T-cell (primary cell): ENCODE data around the gene MEAF6. TPM values are rescaled to one million over a fixed set of nuclear protein-coding genes. Genes with fewer than 3 reads are reported as not detected.

Experiments used
- ATAC-seq, 4 experiments: fragments of 200-7000 bp in 3 of 4; fragments of 150-1000 bp in 1 of 4; cut with Tn5 transposase; replicated peaks in 1 of 4; 1 replicate in 3 of 4; 2 replicates in 1 of 4; pipeline ENCODE4 v1.10.0; 2021; ENCODE audit warnings: moderate library complexity in 3 of 4, mild to moderate bottlenecking in 2 of 4, moderate number of reproducible peaks in 1 of 4
- CTCF ChIA-PET, 2 donors: fragments of 300-600 bp; sonication (Branson Sonifier 250); formaldehyde crosslinking; loops; one replicate each; lab custom pipeline; 2022; ENCODE audit warnings: antibody characterized with exemption in 2 of 2; lab: Charles Lee
- POLR2A ChIA-PET, 2 donors: fragments of 300-600 bp; sonication (Branson Sonifier 250); formaldehyde crosslinking; loops; one replicate each; lab custom pipeline; 2022; ENCODE audit warnings: antibody characterized with exemption in 2 of 2; lab: Charles Lee
- DNase-seq, 35 experiments: peaks; one replicate each; pipeline versions ENCODE4 v3.0.0 to v3.0.0-alpha.2; 2013 to 2023
- H3K27ac ChIP-seq: one replicate; pipeline ENCODE4 v1.5.1; 2013; ENCODE audit warnings: low read length
- H3K27me3 ChIP-seq, 2 experiments: replicated peaks in 1 of 2; 1 replicate in 1 of 2; 2 replicates in 1 of 2; pipeline versions ENCODE4 v1.6.1 to v1.7.0; 2013; ENCODE audit warnings: low read length in 1 of 2, mixed read lengths in 1 of 2; ENCODE audit not compliant: control insufficient read depth in 2 of 2, insufficient read depth in 2 of 2; ENCODE audit errors: extremely low read depth in 1 of 2
- H3K36me3 ChIP-seq, 2 donors: 1 replicate in 1 of 2; 2 replicates in 1 of 2; pipeline versions ENCODE4 v1.6.1 to v1.7.0; 2013; ENCODE audit warnings: low read length in 1 of 2; ENCODE audit not compliant: control insufficient read depth in 2 of 2, insufficient read depth in 1 of 2; ENCODE audit errors: extremely low read depth in 1 of 2
- H3K4me1 ChIP-seq, 2 experiments: 1 replicate in 1 of 2; 2 replicates in 1 of 2; pipeline versions ENCODE4 v1.6.1 to v1.7.0; 2013; ENCODE audit warnings: low read length in 2 of 2, mixed read lengths in 1 of 2; ENCODE audit not compliant: insufficient read depth in 2 of 2, control insufficient read depth in 1 of 2; ENCODE audit errors: extremely low read depth in 1 of 2
- H3K4me3 ChIP-seq, 2 donors: 1 replicate in 1 of 2; 2 replicates in 1 of 2; pipeline versions ENCODE4 v1.5.1 to v1.7.0; 2013; ENCODE audit warnings: mild to moderate bottlenecking in 2 of 2, low read length in 1 of 2, moderate library complexity in 1 of 2; ENCODE audit not compliant: control insufficient read depth in 1 of 2; ENCODE audit errors: extremely low read depth in 1 of 2
- H3K9me3 ChIP-seq: 2 replicates; pipeline ENCODE4 v1.7.0; 2013
- H3K27ac Mint-ChIP-seq, 2 donors: one replicate each; pipeline ENCODE4 v1.8.0; 2020 to 2021; ENCODE audit warnings: mild to moderate bottlenecking in 2 of 2, mixed read lengths in 2 of 2
- H3K27me3 Mint-ChIP-seq, 2 donors: one replicate each; pipeline ENCODE4 v1.8.0; 2021 to 2022; ENCODE audit warnings: mixed read lengths in 2 of 2
- H3K36me3 Mint-ChIP-seq: one replicate; pipeline ENCODE4 v1.8.0; 2021; ENCODE audit warnings: mixed read lengths
- H3K4me1 Mint-ChIP-seq, 3 donors: one replicate each; pipeline ENCODE4 v1.8.0; 2020 to 2022; ENCODE audit warnings: mixed read lengths in 3 of 3, mild to moderate bottlenecking in 1 of 3
- H3K4me3 Mint-ChIP-seq, 3 donors: one replicate each; pipeline ENCODE4 v1.8.0; 2020 to 2022; ENCODE audit warnings: mild to moderate bottlenecking in 3 of 3, mixed read lengths in 3 of 3, moderate library complexity in 3 of 3
- H3K9me3 Mint-ChIP-seq, 3 donors: one replicate each; pipeline ENCODE4 v1.8.0; 2020 to 2022; ENCODE audit warnings: mixed read lengths in 3 of 3
- WGBS: methylation state at CpG from one replicate; pipeline ENCODE4 v1.1.5; 2013; ENCODE audit warnings: missing lambda C conversion rate; ENCODE audit not compliant: insufficient coverage; 5-methylcytosine and 5-hydroxymethylcytosine counted together
- total RNA-seq, 35 experiments: library from RNA in 6 of 35; stranded (reverse) in 6 of 35; fragments of 120-200 nt in 1 of 35; gene quantifications; one replicate each; pipeline versions ENCODE4 v1.2.1 to v1.2.4 and lab custom pipeline; 2013 to 2026

The MEAF6 gene
- total RNA-seq, 5 donors from 2014 or later (not counting 1 experiment from before 2014, with no cell fraction given): 54.0 to 86.3 (median 84.9) TPM

DNA sequence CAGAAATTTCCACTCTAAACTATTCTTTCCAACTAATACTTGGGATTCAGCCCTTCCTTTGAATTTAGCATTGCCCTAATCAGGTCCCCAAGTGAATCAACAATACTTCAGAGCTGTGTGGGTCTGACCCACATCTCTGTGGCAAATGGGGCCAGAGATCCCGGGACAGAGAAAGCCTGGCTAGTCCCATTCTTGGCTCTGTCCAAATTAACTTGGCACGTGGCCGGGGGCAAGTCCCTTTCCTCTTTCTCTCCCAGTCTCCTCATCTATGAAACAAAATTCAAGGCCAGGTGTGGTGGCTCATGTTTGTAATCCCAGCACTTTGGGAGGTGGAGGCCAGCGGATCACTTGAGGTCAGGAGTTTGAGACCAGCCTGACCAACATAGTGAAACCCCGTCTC lies 46.5 kb downstream of the MEAF6 start:
- Histone ChIP-seq H3K4me3 (no peak overlapping the region), H3K27me3 (no peaks in the 10 kb centered on the region), H3K36me3 (no peaks in the 10 kb centered on the region), H3K4me1 (peaks cover 9 to 21% of the 10 kb centered on the region in 2 experiments), H3K9me3 (no peaks in the 10 kb centered on the region), H3K27ac (no peak overlapping the region)
- WGBS: no CpG with 5 or more reads among the region's 5 CpGs
- Mint-ChIP-seq H3K27me3 (no peaks in the 10 kb centered on the region), H3K36me3 (no peaks in the 10 kb centered on the region), H3K4me3 (no peak overlapping the region), H3K9me3 (no peaks in the 10 kb centered on the region), H3K4me1 (peaks cover 24 to 31% (median 29%) of the 10 kb centered on the region in 3 donors), H3K27ac (no peak overlapping the region)
- CTCF ChIA-PET: no interaction called here
- no peak for DNase-seq
- ATAC-seq: no peak
- POLR2A ChIA-PET: no interaction called here

DNA sequence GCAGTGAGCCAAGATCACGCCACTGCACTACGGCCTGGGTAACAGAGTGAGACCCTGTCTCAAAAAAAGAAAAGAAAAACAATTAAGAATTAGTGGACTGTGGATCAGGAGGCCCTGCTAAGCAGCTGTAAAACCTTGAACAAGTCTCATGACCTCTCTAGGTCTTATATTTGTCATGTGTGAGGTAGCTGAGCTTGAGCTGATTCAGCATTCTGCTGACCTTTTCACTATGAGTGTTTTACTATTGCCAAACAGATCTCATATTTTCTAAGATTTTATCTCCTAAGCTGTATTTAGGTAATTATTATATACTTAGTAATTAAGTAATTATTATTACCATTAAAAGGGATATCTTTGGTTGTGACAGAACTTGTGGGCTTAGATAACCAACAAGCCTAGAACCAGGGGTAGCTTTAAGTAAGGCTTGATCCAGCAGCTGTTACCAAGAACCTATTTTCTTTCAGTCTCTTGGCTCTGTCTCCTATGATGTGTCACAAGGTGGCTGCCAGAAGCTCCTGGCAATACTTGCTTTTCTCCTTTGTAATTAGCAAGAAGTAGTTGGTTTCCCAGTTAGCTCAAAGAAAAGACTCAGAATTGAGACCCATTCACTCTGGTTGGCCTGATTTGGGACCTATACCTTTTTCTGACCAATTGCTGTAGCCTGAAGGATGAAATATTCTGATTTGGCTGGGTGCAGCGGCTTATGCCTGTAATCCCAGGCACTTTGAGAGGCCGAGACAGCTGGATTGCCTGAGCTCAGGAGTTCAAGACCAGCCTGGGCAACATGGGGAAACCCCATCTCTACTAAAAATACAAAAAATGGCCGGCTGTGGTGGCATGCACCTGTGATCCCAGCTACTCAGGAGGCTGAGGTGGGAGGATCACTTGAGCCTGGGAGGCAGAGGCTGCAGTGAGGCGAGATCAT lies 48.7 kb downstream of the MEAF6 start:
- Mint-ChIP-seq H3K4me1 (peaks cover 8 to 12% (median 11%) of the 10 kb centered on the region in 3 donors), H3K27me3 (no peaks in the 10 kb centered on the region), H3K27ac (no peak overlapping the region), H3K36me3 (no peaks in the 10 kb centered on the region), H3K9me3 (no peaks in the 10 kb centered on the region), H3K4me3 (no peak overlapping the region)
- DNase-seq: no peak
- Histone ChIP-seq H3K27ac (no peak overlapping the region), H3K4me3 (no peak overlapping the region), H3K27me3 (no peaks in the 10 kb centered on the region), H3K36me3 (peaks cover 0 to 3% of the 10 kb centered on the region in 2 donors), H3K4me1 (no peaks in the 10 kb centered on the region), H3K9me3 (no peaks in the 10 kb centered on the region)
- POLR2A ChIA-PET: no interaction called here
- no peak for ATAC-seq
- 100% methylated on average over 3 of the region's 6 CpGs for WGBS
- CTCF ChIA-PET: interaction anchor here (0.6 to 2.1 kb wide), 4 partner anchors 15 to 22 kb away, joined by 3 to 11 read pairs (median 4); no protein-coding TSS in a partner anchor

DNA sequence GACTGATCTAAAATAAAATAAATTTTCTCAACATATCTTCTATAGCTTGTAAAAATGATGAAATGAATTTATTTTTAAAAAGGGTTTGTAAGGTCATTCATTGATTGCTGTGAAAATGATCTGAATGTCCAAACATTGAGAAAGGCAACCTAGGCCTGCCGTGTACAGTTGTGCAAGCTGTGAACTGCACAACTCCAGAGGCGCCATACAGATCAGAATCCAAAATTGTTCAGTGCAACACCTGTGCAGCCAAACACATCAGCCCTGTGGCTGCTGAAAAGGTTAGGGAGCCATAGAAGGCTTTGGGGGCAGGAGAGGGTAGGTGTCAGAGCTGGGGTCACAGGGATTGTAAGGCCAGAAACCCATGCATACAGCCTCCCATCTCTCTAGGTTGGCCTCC lies 50.1 kb downstream of the MEAF6 start:
- H3K4me3 ChIP-seq: no peak overlapping the region
- ATAC-seq (no peak), DNase-seq (no peak)
- no peak overlapping the region for H3K27ac ChIP-seq
- no peaks in the 10 kb centered on the region for H3K27me3 ChIP-seq
- H3K9me3 ChIP-seq: no peaks in the 10 kb centered on the region
- no peaks in the 10 kb centered on the region for H3K27me3 Mint-ChIP-seq
- WGBS: 75% methylated on average over 2 of the region's 2 CpGs
- no peak overlapping the region for H3K27ac Mint-ChIP-seq
- no peaks in the 10 kb centered on the region for H3K4me1 ChIP-seq
- ChIA-PET POLR2A (interaction anchor here in 1 of 2 donors (0.9 kb wide), 1 partner anchor 9 kb away, joined by 3 read pairs; no protein-coding TSS in a partner anchor), CTCF (no interaction called here)
- peaks cover 2 to 5% (median 4%) of the 10 kb centered on the region in 3 donors for H3K4me1 Mint-ChIP-seq
- no peaks in the 10 kb centered on the region for H3K36me3 Mint-ChIP-seq
- H3K4me3 Mint-ChIP-seq: no peak overlapping the region
- peaks cover 0 to 5% of the 10 kb centered on the region in 2 donors for H3K36me3 ChIP-seq
- no peaks in the 10 kb centered on the region for H3K9me3 Mint-ChIP-seq

DNA sequence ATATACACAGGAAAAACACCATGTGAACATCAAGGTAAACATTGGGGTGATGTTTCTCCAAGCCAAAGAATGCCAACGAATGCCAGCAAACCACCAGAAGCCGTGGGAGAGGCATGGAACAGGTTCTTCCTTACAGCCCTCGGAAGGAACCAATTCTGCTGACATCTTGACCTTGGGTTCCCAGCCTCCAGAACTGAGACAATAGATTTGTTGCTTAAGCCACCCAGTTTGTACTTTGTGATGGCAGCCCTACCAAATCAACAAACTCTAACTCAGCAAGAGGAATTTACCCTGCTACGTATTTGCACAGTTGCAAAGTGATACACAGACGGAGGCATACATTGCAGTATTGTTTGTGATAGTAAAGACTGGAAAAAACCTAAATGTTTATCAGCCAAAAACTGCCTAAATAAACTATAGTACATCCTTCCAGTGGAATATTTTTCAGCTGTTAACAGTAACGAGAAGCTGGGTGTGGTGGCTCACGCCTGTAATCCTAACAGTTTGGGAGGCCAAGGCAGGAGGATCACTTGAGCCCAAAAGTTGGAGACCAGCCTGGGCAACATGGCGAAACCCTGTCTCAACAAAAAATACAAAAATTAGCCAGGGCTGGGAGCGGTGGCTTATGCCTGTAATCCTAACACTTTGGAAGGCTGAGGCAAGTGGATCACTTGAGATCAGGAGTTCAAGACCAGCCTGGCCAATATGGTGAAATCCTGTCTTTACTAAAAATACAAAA lies 52.7 kb downstream of the MEAF6 start:
- Histone ChIP-seq H3K4me1 (no peaks in the 10 kb centered on the region), H3K36me3 (peaks cover 0 to 5% of the 10 kb centered on the region in 2 donors), H3K27ac (no peak overlapping the region), H3K9me3 (no peaks in the 10 kb centered on the region), H3K4me3 (no peak overlapping the region), H3K27me3 (no peaks in the 10 kb centered on the region)
- Mint-ChIP-seq H3K4me1 (peaks cover 0 to 4% (median 2%) of the 10 kb centered on the region in 3 donors), H3K9me3 (no peaks in the 10 kb centered on the region), H3K27ac (no peak overlapping the region), H3K27me3 (no peaks in the 10 kb centered on the region), H3K4me3 (no peak overlapping the region), H3K36me3 (no peaks in the 10 kb centered on the region)
- WGBS: 90% methylated on average over 5 of the region's 9 CpGs
- no peak for DNase-seq
- POLR2A ChIA-PET: interaction anchor here in 1 of 2 donors (0.5 kb wide), 1 partner anchor 33 kb away, joined by 15 read pairs; no protein-coding TSS in a partner anchor
- CTCF ChIA-PET: interaction anchor here in 1 of 2 donors (1.4 kb wide), 1 partner anchor 17 kb away, joined by 3 read pairs; no protein-coding TSS in a partner anchor
- no peak for ATAC-seq

DNA sequence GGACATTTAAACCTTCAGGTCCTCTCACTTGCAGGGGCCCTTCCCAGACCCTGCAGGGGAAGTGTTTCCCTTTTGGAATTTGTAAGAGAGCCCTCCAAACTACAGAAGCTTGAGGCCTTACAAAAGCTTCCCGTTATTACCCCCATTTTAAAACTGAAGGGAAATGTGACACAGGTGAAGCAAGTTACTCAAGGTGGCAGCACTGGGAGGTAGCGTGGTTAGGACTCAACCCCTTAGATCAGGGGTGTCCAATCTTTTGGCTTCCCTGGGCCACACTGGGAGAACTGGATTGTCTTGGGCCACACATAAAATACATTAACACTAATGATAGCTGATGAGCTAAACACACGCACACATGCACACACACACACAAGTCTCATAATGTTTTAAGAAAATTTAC lies 56.0 kb downstream of the MEAF6 start:
- H3K4me3 Mint-ChIP-seq: no peak overlapping the region
- no peaks in the 10 kb centered on the region for H3K27me3 Mint-ChIP-seq
- peaks cover 0 to 12% of the 10 kb centered on the region in 2 donors for H3K36me3 ChIP-seq
- H3K4me1 ChIP-seq: peaks cover 0 to 8% of the 10 kb centered on the region in 2 experiments
- H3K27ac ChIP-seq: no peak overlapping the region
- CTCF ChIA-PET: interaction anchor here (0.7 to 2.0 kb wide), 6 partner anchors 17 to 29 kb away, joined by 3 to 17 read pairs (median 5); no protein-coding TSS in a partner anchor
- peaks cover 4% of the 10 kb centered on the region for H3K36me3 Mint-ChIP-seq
- H3K9me3 ChIP-seq: no peaks in the 10 kb centered on the region
- H3K27ac Mint-ChIP-seq: no peak overlapping the region
- POLR2A ChIA-PET: interaction anchor here in 1 of 2 donors (0.6 to 1.0 kb wide), 3 partner anchors 19 to 85 kb away, joined by 3 to 5 read pairs (median 3); no protein-coding TSS in a partner anchor
- no CpG with 5 or more reads among the region's 3 CpGs for WGBS
- ATAC-seq: peak in 2 of 4 experiments; percentile 34 to 56
- no peak overlapping the region for H3K4me3 ChIP-seq
- H3K9me3 Mint-ChIP-seq: no peaks in the 10 kb centered on the region
- H3K27me3 ChIP-seq: no peaks in the 10 kb centered on the region
- peaks cover 8 to 10% (median 8%) of the 10 kb centered on the region in 3 donors for H3K4me1 Mint-ChIP-seq
- peak in 1 of 35 experiments; percentile 35 for DNase-seq

DNA sequence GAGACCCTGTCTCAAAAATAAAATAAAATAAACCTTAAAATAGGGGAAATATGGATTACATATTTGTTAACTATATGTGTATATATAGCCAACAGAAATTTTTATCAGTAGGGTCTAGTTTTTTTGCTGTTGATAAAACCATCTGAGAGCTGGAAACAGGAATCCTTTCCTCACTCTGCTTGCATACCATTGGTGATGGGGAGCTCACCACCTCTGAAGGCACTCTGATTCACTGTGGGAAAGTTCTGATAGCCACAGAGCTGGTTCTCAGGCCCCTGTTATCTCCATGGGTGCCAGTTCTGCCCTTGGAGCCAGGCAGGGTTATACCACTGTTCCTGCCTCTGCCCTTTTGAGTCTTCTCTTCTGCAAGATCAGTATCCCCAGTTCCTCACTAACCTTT lies 58.0 kb downstream of the MEAF6 start:
- CTCF ChIA-PET: interaction anchor here (0.6 to 4.9 kb wide), 4 partner anchors 14 to 199 kb away, joined by 3 to 35 read pairs (median 18); no protein-coding TSS in a partner anchor
- Mint-ChIP-seq H3K27ac (no peak overlapping the region), H3K27me3 (no peaks in the 10 kb centered on the region), H3K9me3 (no peaks in the 10 kb centered on the region), H3K4me1 (peaks cover 8 to 10% (median 8%) of the 10 kb centered on the region in 3 donors), H3K36me3 (peaks cover 4% of the 10 kb centered on the region), H3K4me3 (no peak overlapping the region)
- no peak overlapping the region for H3K27ac ChIP-seq
- ATAC-seq: no peak
- no peaks in the 10 kb centered on the region for H3K9me3 ChIP-seq
- peaks cover 0 to 9% of the 10 kb centered on the region in 2 donors for H3K36me3 ChIP-seq
- DNase-seq: no peak
- POLR2A ChIA-PET: interaction anchor here in 1 of 2 donors (0.7 kb wide), 1 partner anchor 31 kb away, joined by 4 read pairs; no protein-coding TSS in a partner anchor
- H3K4me3 ChIP-seq: no peak overlapping the region
- H3K4me1 ChIP-seq: peaks cover 0 to 8% of the 10 kb centered on the region in 2 experiments
- no peaks in the 10 kb centered on the region for H3K27me3 ChIP-seq
